ENCODE measurements around the gene PTCD1.
"Not testable (repeated sequence)": the region's sequence is repeated elsewhere in the genome, so short reads cannot be mapped to it uniquely, and the experiment has no call there.

PTCD1 gene

DNA sequence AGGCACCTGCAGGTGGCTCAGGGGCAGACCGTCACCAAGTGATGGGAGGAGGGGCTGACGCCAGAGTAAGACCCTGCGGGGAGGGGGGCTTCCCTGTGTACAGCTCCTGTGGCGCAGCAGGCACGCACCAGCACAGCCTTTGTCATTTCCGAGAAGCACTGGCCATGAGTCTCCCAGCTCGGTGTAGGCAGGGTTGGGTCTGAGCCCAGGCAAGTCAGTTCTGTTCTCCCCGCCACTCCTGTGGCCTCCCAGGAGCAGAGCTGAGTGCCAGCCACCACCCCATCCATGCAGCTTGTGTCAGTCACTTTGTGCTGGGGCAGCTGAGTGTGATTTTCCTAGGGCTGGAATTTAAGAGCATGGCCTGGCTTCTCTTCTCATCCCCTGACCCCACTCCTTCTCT is 13.3 kb upstream of the PTCD1 start:
- DNase-seq (ENCODE audit: low read depth in 1 of 2, low spot score in 1 of 2) = no peak

- DNase-seq (ENCODE audit: low read depth in 1 of 2, low spot score in 1 of 2) = no peak
Observed at GRCh38 chr7:99449326-99449725, 10.7 kb upstream of the PTCD1 start.

DNA sequence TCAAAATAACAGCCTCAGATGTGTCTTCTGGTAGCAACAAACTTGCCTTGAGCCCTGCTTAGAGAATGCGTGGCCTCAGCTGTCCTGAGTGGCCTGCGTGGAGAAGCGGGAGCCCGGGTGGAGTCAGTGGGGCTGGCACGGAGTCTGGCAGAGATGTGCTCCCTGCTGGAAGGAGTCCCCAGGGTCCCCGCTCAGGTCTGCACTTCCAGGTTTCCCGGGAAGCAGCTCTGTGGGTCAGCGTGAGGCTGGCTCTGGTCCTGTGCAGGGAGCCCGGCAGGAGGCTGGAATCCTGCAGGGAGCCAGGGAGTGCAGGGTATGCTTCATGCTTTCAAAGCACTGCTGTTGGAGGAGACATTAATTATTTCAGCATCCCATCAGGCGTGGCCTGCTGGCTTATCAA is 10.3 kb upstream of the PTCD1 start:
- DNase-seq (ENCODE audit: low read depth in 1 of 2, low spot score in 1 of 2) = no peak

- no peak for DNase-seq (ENCODE audit: low read depth in 1 of 2, low spot score in 1 of 2)
Observed at GRCh38 chr7:99447943-99448342, 9.3 kb upstream of the PTCD1 start.

- no peak for DNase-seq (ENCODE audit: low read depth in 1 of 2, low spot score in 1 of 2)
Observed at GRCh38 chr7:99446096-99446495, 7.5 kb upstream of the PTCD1 start.

- DNase-seq (ENCODE audit: low read depth in 1 of 2, low spot score in 1 of 2) = no peak
Observed at GRCh38 chr7:99440195-99440594, 1.6 kb upstream of the PTCD1 start.

GRCh38 chr7:99437946-99438572 is 539 bp downstream of the PTCD1 start:
- no peak for DNase-seq (ENCODE audit: low read depth in 1 of 2, low spot score in 1 of 2)

DNA sequence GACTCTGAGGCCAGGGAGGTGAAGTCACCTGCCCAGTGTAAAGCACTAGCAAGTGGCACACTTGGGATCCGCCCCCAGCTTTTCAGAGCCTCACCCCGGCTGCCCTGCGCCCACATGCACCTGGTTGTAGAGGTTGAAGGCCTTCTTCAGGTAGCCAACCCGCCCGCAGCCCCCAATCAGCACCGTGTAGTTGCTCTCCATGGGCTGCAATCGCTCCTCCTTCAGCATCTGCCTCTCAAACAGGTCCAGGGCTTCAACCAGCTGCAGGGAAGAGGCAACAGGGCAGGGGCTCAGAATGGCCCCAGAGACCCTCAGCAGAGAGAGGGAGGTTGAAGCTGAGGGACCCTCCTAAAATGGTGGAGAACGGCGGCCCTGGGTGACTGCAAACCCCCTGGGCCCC is 5.4 kb downstream of the PTCD1 start:
- no peak for DNase-seq (ENCODE audit: low read depth in 1 of 2, low spot score in 1 of 2)

- not testable (repeated sequence) for DNase-seq (ENCODE audit: low read depth in 1 of 2, low spot score in 1 of 2)
Observed at GRCh38 chr7:99431756-99432540, 6.7 kb downstream of the PTCD1 start.

DNA sequence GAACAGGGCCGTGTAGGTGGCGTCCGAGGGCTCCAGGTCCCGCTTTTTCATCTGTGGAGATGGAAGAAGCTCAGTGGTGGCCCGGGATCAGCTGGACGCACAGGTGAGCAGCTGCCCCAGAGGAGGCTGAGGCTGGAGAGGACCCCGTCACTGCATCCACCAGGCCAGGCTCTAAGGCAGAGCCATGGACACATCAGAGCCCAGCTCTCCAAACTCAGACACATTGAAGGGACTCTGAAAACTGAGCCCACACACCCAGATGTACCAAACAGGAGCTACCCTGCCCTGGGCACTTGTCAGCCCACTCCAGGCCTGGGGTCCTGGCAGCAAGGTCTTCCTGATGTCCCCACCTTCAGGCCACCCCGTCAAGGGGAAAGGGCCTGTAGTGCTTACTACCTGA is 8.8 kb downstream of the PTCD1 start:
- DNase-seq (ENCODE audit: low read depth in 1 of 2, low spot score in 1 of 2) = no peak

GRCh38 chr7:99428972-99429566 is 9.5 kb downstream of the PTCD1 start:
- no peak for DNase-seq (ENCODE audit: low read depth in 1 of 2, low spot score in 1 of 2)

DNA sequence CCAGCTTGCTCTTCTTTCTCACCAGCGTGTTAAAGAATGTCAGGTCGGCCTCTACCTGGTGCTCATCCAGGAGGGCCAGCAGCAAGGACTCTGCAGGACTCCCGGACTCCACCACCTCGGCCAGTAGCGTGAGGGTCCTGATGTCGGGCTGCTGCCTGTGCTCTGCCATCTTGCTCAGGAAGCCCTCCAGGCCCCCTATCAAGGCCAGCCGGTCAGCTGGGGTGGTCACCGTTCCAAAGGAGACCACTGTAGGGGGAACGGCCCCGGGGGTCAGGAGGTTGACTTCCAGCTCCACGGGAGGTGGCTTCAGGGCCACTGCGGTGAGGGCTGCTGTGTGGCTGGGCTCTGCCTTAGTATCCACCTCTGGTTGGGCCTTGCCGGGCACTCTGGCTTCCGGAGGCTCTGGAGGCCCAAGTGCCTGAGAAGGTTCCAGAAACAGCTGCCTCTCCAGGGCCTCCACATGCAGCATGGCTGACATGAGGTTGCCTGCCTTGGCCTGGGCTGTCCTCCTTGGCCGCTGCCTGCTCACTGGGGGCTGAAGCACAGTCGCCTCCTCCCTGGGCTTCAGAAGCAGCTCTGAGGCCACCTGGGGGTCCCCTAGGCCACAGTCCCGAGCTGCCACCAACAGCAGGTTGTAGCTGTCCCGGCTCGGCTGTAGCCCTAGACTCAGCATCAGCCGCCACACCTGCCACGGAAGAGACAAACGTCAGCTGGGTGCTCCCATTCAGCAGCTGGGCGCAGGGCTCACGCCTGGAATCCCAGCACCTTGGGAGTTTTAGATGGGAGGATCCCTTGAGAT is 13.5 kb downstream of the PTCD1 start:
- DNase-seq (ENCODE audit: low read depth in 1 of 2, low spot score in 1 of 2) = no peak

- DNase-seq (ENCODE audit: low read depth in 1 of 2, low spot score in 1 of 2) = no peak
Observed at GRCh38 chr7:99422625-99423024, 16.0 kb downstream of the PTCD1 start.

DNA sequence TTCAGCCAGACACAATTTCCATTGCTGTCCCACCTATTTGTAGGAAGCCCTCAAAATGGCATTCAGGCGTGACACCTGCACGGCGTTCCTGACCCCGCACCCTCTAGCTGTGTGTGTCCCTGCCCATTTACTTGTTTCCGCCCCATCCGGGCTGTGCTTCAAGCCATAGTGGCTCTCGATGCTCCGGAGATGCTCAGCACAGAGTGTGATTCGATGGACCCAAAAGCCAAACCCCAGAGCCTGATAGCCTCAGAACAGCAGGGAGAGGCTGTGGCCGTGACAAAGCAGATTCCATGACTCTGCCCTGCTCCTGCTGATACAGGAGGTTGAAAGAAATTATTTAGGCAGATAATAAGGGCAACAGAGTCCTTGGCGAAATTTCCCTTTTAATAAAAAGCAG is 16.4 kb downstream of the PTCD1 start:
- no peak for DNase-seq (ENCODE audit: low read depth in 1 of 2, low spot score in 1 of 2)

DNA sequence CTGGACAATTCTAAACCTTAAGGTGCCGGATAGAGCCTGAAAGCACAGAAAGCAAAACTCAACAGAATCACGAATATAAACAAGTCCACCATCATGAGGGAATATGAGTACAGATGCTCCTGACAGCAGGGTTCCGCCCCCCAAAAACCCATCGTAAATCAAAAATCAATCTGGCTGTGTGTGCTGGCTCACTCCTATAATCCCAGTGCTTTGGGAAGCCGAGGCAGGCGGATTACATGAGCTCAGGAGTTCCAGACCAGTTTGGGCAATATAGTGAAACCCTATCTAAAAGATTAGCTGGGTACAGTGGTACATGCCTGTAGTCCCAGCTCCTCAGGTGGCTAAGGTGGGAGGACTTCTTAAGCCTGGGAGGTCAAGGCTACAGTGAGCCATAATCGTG is 17.6 kb downstream of the PTCD1 start:
- DNase-seq (ENCODE audit: low read depth in 1 of 2, low spot score in 1 of 2) = no peak

- DNase-seq (ENCODE audit: low read depth in 1 of 2, low spot score in 1 of 2) = no peak
Observed at GRCh38 chr7:99420213-99420612, 18.4 kb downstream of the PTCD1 start.

- no peak for DNase-seq (ENCODE audit: low read depth in 1 of 2, low spot score in 1 of 2)
Observed at GRCh38 chr7:99419323-99420021, 19.1 kb downstream of the PTCD1 start.

DNA sequence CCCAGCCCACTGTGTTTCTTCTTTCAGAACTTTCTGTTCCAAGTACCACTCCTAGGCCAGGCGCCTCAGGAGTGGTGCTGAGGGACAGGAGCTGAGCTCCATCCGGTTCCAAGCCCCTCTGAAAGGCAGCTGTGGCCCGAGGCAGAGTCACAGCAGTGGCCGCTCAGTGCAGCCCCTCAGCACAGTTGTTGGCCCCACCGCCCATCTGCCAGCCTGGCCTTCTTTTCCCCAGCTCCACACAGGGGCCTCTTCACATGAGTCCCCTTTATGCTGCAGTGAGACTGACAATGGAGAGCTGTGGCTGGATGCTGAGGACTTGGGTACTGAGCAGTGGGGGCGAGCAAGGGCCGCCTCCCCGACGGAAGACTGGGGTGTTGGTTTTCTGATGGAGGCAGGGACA is 20.3 kb downstream of the PTCD1 start:
- DNase-seq (ENCODE audit: low read depth in 1 of 2, low spot score in 1 of 2) = no peak

DNA sequence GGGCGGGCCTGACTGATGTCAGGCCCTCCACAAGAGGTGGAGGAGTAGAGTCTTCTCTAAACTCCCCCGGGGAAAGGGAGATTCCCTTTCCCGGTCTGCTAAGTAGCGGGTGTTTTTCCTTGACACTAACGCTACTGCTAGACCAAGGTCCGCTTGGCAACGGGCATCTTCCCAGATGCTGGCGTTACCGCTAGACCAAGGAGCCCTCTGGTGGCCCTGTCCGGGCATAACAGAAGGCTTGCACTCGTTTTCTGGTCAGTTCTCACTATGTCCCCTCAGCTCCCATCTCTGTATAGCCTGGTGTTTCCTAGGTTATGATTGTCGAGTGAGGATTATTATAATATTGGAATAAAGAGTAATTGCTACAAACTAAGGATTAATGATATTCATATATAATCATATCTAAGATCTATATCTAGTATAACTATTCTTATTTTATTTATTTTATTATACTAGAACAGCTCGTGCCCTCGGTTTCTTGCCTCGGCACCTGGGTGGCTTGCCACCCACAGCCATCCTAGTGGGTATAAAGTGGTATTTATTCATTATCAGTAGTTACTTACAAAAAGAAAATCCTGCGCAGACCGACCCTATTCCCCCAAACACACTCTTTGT is 23.0 kb downstream of the PTCD1 start:
- not testable (repeated sequence) for DNase-seq (ENCODE audit: low read depth in 1 of 2, low spot score in 1 of 2)

- no peak for DNase-seq (ENCODE audit: low read depth in 1 of 2, low spot score in 1 of 2)
Observed at GRCh38 chr7:99410635-99411034, 28.0 kb downstream of the PTCD1 start.

DNA sequence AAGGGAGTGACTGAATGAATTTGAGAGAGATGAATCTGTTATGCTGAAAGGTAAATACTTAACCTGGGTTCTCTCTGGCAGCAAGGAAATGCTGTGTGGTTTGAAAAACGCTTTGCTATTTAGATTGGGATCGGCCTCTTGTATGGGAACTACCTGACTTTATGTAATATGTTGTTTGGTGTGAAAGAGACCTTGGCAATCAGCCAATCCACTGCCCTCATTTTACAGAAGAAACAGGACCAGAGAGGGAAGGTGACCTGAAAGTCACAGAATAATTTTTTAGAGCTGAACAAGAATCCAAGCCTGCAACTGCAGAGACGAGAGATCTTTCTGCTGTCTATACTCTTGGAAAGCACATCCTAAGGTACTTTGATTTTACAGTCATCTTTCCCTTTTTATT is 28.8 kb downstream of the PTCD1 start:
- DNase-seq (ENCODE audit: low read depth in 1 of 2, low spot score in 1 of 2) = no peak
